ENCODE measurements around the gene TRIM32. TPM values are rescaled to one million over a fixed set of nuclear protein-coding genes. Genes with fewer than 3 reads are reported as not detected.
A peak's percentile ranks its signal among the peaks of the same experiment; 100 is the strongest.

Gene TRIM32
- polyA plus RNA-seq, 2 of the 4 experiments (the other 2 are of a cell fraction), result 17.6 to 23.8 TPM

DNA sequence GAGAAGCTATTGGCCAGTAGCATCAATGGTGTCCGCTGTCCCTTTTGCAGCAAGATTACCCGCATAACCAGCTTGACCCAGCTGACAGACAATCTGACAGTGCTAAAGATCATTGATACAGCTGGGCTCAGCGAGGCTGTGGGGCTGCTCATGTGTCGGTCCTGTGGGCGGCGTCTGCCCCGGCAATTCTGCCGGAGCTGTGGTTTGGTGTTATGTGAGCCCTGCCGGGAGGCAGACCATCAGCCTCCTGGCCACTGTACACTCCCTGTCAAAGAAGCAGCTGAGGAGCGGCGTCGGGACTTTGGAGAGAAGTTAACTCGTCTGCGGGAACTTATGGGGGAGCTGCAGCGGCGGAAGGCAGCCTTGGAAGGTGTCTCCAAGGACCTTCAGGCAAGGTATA lies 10.8 kb downstream of the TRIM32 start:
- TF ChIP-seq SREBF2 (IDR thresholded peaks at IDR 0.05), result no peak
- TF ChIP-seq FOSL2 (IDR thresholded peaks at IDR 0.05), result no peak
- TF ChIP-seq FOSL2 (CRISPR knock-in tag; IDR thresholded peaks at IDR 0.05), result no peak
- TF ChIP-seq, protein P1, sequence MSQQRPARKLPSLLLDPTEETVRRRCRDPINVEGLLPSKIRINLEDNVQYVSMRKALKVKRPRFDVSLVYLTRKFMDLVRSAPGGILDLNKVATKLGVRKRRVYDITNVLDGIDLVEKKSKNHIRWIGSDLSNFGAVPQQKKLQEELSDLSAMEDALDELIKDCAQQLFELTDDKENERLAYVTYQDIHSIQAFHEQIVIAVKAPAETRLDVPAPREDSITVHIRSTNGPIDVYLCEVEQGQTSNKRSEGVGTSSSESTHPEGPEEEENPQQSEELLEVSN (IDR thresholded peaks at IDR 0.05; ENCODE audit: borderline replicate concordance, low read depth), result no peak
- TF ChIP-seq, protein P2, sequence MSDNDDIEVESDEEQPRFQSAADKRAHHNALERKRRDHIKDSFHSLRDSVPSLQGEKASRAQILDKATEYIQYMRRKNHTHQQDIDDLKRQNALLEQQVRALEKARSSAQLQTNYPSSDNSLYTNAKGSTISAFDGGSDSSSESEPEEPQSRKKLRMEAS (IDR thresholded peaks at IDR 0.05), result no peak
- TF ChIP-seq RFX5 (IDR thresholded peaks at IDR 0.05), result no peak
- no peak for TF ChIP-seq HOXB13 (CRISPR knock-in tag; IDR thresholded peaks at IDR 0.05; ENCODE audit: low read depth)
- FAIRE-seq, result no peak
- WGBS (ENCODE audit: missing lambda C conversion rate), result 99% methylated on average over 8 of the region's 16 CpGs
- no peak for ATAC-seq
- Histone ChIP-seq H3K9me3 (no peaks in the 10 kb centered on the region), H3K4me3 (no peak overlapping the region), H3K27ac (no peak overlapping the region), H3K4me2 (no peak overlapping the region), H3K4me1 (peaks cover 19% of the 10 kb centered on the region; the same call in 2 of the 3 replicates)
- POLR2A ChIA-PET, result no interaction called here
- no peak for DNase-seq (ENCODE audit: low read depth in 1 of 2, low spot score in 1 of 2)
- CTCF ChIA-PET, result interaction anchor here (3.4 kb wide), 1 partner anchor 39 kb away, joined by 11 read pairs; no protein-coding TSS in a partner anchor

DNA sequence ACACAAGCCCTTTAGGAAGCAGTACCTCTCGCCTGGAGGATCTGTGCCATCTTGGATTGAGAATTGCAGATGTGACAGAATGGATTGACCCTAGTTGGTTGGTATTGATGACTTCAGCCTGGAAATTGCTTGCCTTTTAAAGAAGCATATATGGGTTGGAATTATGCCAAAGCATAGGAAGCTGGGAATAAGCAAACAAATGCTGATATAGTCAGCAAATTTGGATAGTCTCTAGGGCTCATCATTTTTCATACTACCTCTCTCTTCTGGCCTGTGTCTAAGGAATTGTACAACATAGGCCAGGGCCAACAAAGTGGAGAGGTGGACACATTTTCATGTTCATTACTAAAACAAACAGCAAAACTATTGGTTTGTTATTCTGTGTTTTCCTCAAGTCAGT lies 13.2 kb downstream of the TRIM32 start:
- FAIRE-seq (no peak), DNase-seq (ENCODE audit: low read depth in 1 of 2, low spot score in 1 of 2) (no peak), ATAC-seq (no peak)
- ChIA-PET POLR2A (no interaction called here), CTCF (interaction anchor here (3.4 kb wide), 1 partner anchor 37 kb away, joined by 11 read pairs; no protein-coding TSS in a partner anchor)
- 88% methylated on average over 1 of the region's 1 CpG for WGBS (ENCODE audit: missing lambda C conversion rate)
- Histone ChIP-seq H3K27ac (no peak overlapping the region), H3K4me1 (peaks cover 9% of the 10 kb centered on the region; the same call in 1 of the 3 replicates), H3K4me3 (no peak overlapping the region), H3K4me2 (no peak overlapping the region), H3K9me3 (no peaks in the 10 kb centered on the region)
- TF ChIP-seq, protein P1 (IDR thresholded peaks at IDR 0.05; ENCODE audit: borderline replicate concordance, low read depth), result no peak
- TF ChIP-seq MAFK (IDR thresholded peaks at IDR 0.05; ENCODE audit: partially characterized antibody) (peak; percentile 45), JUN (IDR thresholded peaks at IDR 0.05) (no peak), HDAC2 (IDR thresholded peaks at IDR 0.05) (no peak)

DNA sequence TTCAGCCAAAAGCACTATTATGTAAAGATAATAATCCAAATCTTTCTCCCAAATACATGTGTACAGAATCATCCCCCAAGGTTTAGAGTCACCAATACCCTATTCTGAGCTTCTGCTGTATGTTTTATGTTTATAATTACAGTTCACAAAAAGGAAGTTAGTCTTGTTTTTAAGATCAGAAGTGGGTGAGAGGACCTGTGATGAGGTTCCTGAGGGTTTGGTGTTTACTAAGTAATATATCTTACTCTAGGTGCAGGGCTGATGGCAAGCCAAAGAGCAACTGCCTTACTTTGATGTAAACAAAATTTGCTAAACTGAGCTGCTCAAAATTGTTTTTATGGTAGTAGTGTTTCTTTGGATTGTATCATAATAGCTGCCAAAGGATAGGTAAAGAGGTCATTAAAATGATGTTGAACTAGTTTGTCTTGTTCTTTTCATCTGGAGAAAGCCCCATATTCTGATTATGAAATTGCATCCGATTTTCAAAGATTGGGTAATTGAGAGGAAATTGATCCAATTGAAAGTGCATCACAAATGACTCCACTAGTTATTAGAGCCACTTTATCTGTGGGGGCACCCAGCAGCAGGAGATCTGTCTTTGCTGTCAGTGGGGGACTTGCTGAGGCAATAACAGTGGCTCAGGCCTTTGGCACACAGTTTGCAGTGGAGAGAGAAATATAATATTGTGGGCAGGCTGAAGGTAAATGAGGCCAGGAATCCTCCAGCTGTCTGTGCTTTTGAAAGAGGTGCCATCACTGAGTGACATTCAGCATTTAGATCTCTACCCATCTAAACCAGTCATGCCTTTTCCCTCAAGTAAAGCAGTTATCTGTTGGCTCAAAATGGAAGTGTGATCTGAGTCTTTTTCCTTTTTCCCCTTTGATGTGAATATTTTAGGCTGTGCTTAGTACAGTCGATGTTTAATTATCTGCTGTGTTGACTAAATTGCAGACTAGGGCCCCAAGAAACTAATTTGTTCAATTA lies 14.1 kb downstream of the TRIM32 start:
- DNase-seq (ENCODE audit: low read depth in 1 of 2, low spot score in 1 of 2), result no peak
- no peak for FAIRE-seq
- H3K27ac ChIP-seq, result no peak overlapping the region
- no peak for TF ChIP-seq RFX5 (IDR thresholded peaks at IDR 0.05)
- H3K9me3 ChIP-seq, result no peaks in the 10 kb centered on the region
- H3K4me2 ChIP-seq, result no peak overlapping the region
- H3K4me1 ChIP-seq, result peaks cover 9% of the 10 kb centered on the region; the same call in 1 of the 3 replicates
- ChIA-PET CTCF (no interaction called here), POLR2A (no interaction called here)
- ATAC-seq, result no peak
- WGBS (ENCODE audit: missing lambda C conversion rate), result 85% methylated on average over 2 of the region's 2 CpGs
- H3K4me3 ChIP-seq, result no peak overlapping the region

DNA sequence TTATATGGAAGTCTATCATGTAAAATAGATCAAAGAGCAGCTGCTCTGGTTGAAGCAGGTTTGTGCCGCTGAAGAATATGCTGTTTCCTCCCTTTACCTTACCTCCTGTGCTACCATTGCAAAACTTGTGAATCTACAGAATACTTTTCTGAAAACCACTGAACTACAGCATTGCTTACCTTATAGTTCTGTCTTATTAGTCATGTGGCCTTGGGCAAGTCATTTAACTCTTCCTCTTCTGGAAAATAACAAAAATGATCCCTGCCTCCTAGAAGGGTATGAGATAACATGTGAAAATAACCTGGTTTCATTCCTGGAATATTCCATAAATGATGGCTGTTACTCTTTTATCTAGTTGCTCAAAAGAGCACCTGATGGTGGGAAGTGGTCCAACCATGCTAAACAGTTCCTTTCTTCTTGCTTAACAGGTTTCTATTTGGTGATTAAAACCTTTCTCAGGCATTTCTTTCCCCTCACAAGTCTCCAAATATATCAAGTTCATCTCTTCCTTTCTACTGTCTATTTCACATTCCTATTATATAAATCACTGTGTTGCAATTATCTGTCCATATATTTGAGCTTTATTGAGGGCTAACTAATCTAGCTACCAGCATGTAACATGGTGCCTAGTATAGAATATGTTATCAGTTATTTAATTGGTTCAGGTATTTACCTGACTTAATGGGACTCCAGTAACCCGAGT lies 15.0 kb downstream of the TRIM32 start:
- WGBS (ENCODE audit: missing lambda C conversion rate), result 91% methylated on average over 2 of the region's 2 CpGs
- no peak for ATAC-seq
- Histone ChIP-seq H3K4me3 (no peak overlapping the region), H3K9me3 (no peaks in the 10 kb centered on the region), H3K4me1 (peaks cover 9% of the 10 kb centered on the region; the same call in 1 of the 3 replicates), H3K27ac (no peak overlapping the region), H3K4me2 (no peak overlapping the region)
- no peak for DNase-seq (ENCODE audit: low read depth in 1 of 2, low spot score in 1 of 2)
- ChIA-PET CTCF (interaction anchor here (0.8 to 1.0 kb wide), 2 partner anchors 35 to 36 kb away, joined by 3 to 4 read pairs; no protein-coding TSS in a partner anchor), POLR2A (no interaction called here)
- no peak for FAIRE-seq
- TF ChIP-seq, protein P3, sequence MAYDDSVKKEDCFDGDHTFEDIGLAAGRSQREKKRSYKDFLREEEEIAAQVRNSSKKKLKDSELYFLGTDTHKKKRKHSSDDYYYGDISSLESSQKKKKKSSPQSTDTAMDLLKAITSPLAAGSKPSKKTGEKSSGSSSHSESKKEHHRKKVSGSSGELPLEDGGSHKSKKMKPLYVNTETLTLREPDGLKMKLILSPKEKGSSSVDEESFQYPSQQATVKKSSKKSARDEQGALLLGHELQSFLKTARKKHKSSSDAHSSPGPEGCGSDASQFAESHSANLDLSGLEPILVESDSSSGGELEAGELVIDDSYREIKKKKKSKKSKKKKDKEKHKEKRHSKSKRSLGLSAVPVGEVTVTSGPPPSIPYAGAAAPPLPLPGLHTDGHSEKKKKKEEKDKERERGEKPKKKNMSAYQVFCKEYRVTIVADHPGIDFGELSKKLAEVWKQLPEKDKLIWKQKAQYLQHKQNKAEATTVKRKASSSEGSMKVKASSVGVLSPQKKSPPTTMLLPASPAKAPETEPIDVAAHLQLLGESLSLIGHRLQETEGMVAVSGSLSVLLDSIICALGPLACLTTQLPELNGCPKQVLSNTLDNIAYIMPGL (CRISPR knock-in tag; IDR thresholded peaks at IDR 0.05; ENCODE audit: borderline replicate concordance), result no peak
- TF ChIP-seq ZSCAN20 (CRISPR knock-in tag; IDR thresholded peaks at IDR 0.05) (no peak), RAD21 (conservative IDR thresholded peaks at IDR 0.05 in 1 of 2, IDR thresholded peaks at IDR 0.05 in 1 of 2) (no peak), KDM1A (IDR thresholded peaks at IDR 0.05; ENCODE audit: low read depth) (no peak), HOXB5 (CRISPR knock-in tag; IDR thresholded peaks at IDR 0.05) (no peak), CHD4 (IDR thresholded peaks at IDR 0.05; ENCODE audit: borderline replicate concordance) (no peak), MAZ (IDR thresholded peaks at IDR 0.05; ENCODE audit: borderline replicate concordance, low read depth, low read length) (no peak), MYC (IDR thresholded peaks at IDR 0.05; ENCODE audit: borderline replicate concordance, low read length) (no peak), CHD2 (IDR thresholded peaks at IDR 0.05; ENCODE audit: low read length, partially characterized antibody) (no peak)
- TF ChIP-seq, protein P2 (IDR thresholded peaks at IDR 0.05), result no peak
- TF ChIP-seq, protein P4, sequence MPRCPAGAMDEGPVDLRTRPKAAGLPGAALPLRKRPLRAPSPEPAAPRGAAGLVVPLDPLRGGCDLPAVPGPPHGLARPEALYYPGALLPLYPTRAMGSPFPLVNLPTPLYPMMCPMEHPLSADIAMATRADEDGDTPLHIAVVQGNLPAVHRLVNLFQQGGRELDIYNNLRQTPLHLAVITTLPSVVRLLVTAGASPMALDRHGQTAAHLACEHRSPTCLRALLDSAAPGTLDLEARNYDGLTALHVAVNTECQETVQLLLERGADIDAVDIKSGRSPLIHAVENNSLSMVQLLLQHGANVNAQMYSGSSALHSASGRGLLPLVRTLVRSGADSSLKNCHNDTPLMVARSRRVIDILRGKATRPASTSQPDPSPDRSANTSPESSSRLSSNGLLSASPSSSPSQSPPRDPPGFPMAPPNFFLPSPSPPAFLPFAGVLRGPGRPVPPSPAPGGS (IDR thresholded peaks at IDR 0.05), result no peak
